ACHN (cell line): Measurements from ENCODE around the gene CRTC3.

ENCODE experiments used
- DNase-seq: peaks from one replicate; pipeline ENCODE4 v3.0.0-alpha.2; 2015
- in situ Hi-C: cut with HindIII; loops from 2 replicates; pipeline ENCODE4 v1.10.0; 2017; ENCODE audit warnings: low sequenced_read_pairs, low pct_ligation_motif_present, low pct_unique_long_range_greater_than_20kb

Gene CRTC3

GRCh38 chr15:90581771-90582352 lies 52.1 kb downstream of the CRTC3 start:
- in situ Hi-C loops, result no loop called here
- no peak for DNase-seq

GRCh38 chr15:90582553-90582952 lies 52.8 kb downstream of the CRTC3 start:
- in situ Hi-C loops, result no loop called here
- no peak for DNase-seq

DNA sequence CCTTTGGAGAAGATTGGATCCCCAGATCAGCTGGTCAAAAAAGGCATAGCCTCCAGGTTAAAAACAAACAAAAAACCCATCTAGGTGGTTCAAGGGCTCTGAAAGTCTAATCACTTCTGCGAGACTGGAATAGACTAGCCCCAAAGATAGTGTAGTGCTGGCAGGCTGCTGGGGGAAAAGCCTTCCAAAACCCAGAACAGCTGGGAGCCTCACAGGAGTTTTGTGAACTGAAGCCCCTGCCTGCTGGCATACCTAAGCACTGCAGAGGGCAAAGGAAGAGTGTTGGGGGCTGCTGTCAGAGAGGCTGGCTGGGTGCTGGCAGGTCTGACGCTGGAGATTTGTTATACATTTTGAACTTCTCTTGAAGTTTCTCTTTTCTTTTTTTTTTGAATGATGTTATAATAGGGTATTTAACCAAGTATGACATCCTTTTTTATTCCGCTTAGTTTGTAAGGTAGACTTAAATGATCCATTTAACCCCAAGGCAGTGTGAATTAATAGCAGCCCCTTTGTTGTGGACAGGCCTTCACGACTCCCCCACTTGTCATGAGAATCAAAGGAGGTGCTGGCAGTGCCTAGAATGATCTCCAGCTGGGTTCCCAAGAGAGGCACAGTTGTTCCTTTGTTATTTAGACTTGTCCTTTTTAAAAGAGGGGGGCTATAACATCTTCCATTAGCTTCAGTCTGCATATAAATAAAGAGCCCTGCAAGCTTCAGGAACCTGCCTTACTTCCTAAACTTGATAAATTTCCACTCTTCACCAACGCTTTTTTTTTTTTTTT lies 53.9 kb downstream of the CRTC3 start:
- in situ Hi-C loops, result no loop called here
- DNase-seq, result no peak

GRCh38 chr15:90584841-90585240 lies 55.1 kb downstream of the CRTC3 start:
- no peak for DNase-seq
- in situ Hi-C loops, result no loop called here

DNA sequence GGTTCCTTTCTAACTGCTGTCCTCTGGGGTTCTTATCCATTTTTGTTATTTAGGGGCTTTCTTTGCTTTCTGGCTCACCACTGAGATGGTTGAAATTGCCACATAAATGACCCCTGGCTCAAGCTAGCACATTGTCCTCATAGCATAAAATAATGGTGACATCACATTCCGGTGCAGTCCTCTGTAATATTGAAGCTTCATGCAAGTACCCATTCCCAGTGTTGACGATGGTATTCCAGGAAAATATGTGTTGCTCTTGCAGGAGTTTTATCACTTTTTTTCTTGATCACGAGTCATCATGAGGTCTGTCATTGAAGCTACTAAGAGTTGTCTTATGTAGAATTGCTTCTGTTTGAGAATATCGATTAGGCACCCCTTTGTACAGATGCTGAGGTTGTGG lies 56.1 kb downstream of the CRTC3 start:
- in situ Hi-C loops, result no loop called here
- no peak for DNase-seq

DNA sequence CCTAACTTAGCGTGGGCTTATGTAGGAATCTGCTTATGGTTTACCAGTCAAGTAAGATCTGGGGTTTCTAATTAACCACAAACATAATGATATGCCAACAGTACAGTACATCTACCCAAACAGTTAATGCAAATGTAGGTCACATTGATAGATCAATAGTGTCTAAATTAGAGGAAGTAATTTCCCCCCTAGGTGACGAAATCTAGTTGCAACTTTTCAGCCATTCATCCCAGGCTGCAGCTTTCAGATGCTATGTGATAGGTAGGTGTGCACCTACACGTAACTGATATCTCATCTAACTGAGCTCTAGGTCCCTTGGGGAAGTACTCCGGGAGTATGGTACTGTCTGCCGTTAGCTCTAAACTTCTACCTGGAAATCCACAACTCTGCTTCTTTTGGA lies 57.2 kb downstream of the CRTC3 start:
- in situ Hi-C loops, result no loop called here
- DNase-seq, result no peak

DNA sequence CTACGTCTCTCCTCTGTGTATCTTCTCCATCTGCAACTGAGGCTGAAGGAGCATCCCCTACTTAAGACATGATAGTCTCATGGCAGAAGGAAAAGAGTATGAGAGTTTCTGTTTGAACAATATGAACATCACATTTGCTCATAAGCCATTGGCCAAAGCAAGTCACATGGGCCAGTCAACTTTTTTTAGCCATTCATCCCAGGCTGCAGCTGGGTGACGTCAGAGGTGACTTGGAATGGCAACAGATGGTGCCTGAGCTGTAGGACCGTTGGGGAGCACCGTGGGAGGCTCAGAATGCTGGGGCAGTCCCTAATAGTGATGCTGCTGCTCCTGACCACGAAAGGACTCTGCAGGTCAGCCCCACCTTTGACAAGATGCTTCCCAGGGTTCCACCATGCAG lies 58.7 kb downstream of the CRTC3 start:
- DNase-seq, result no peak
- in situ Hi-C loops, result no loop called here

- DNase-seq, result no peak
- in situ Hi-C loops, result no loop called here
Measured at GRCh38 chr15:90591524-90591923, 61.8 kb downstream of the CRTC3 start.

GRCh38 chr15:90592131-90592881 lies 62.6 kb downstream of the CRTC3 start:
- no peak for DNase-seq
- in situ Hi-C loops, result no loop called here

GRCh38 chr15:90593499-90594158 lies 63.9 kb downstream of the CRTC3 start:
- in situ Hi-C loops, result no loop called here
- DNase-seq, result no peak

GRCh38 chr15:90594301-90594738 lies 64.6 kb downstream of the CRTC3 start:
- in situ Hi-C loops, result no loop called here
- no peak for DNase-seq

GRCh38 chr15:90595763-90596155 lies 66.0 kb downstream of the CRTC3 start:
- no peak for DNase-seq
- in situ Hi-C loops, result no loop called here

DNA sequence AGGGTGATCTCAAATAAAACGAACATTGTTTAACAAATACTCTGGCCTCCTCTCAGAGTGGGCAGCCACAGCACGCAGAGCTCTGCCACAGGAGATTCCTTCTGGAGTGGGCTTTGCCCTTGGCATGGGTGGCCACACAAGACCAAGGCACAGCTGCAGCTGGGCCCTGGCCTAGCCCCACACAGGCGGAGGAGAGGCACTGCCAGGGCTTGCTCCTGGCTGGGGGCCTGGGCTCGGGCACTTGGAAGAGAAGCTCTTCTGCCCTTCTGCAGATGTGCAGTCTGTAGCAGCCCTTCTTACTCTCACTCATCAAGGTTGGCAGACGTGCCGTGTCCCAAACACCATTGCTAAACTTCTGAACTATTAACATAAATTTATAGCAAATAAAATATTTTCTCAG lies 67.2 kb downstream of the CRTC3 start:
- DNase-seq, result no peak
- in situ Hi-C loops, result no loop called here

GRCh38 chr15:90597577-90597976 lies 67.9 kb downstream of the CRTC3 start:
- in situ Hi-C loops, result no loop called here
- no peak for DNase-seq

DNA sequence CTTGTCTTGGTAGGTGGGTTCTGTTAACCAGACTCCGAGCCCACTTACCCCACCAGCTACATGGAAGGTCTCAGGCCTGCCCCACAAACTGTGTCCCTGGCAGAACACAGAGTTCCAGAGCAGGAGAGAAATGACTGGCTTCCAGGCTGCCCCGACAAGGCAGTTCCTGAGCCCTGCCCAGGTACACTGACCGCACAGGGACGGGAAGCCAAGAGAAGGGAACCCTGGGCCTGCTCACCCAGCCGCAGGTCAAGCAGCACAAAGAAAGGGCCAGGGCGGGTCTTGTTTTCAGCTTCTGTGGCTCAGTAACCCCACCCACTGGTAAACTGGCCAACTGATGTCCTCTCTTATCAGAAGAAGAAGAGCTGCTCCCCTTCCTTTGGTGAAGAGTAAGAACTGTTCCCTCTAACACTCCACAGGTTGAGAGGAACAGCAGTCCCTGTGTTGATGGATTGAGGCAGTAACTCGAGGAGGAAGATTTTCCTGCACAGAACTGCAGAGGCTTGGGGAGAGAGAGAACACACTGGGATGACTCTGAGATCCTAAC lies 68.4 kb downstream of the CRTC3 start:
- in situ Hi-C loops, result no loop called here
- no peak for DNase-seq

GRCh38 chr15:90598679-90599078 lies 69.0 kb downstream of the CRTC3 start:
- DNase-seq, result no peak
- in situ Hi-C loops, result no loop called here

GRCh38 chr15:90599116-90599515 lies 69.4 kb downstream of the CRTC3 start:
- DNase-seq, result no peak
- in situ Hi-C loops, result no loop called here

DNA sequence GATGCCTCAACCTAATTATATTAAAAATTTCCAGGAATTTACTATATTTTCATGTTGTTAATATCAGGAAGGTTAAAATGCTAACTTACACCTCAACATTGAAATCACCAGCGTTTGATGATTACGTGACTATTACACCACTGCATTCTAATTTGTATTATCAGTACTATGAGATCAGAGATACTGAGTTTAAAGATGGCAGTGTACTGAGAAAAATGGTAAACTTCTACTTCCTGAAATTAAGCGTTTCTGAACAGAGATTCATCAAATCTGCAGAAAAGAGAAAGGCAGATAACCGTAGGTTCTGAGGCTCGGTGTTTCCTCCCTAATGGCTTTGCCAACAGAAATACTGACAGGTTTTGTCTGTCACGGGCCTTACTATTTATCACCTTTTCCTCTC lies 69.9 kb downstream of the CRTC3 start:
- no peak for DNase-seq
- in situ Hi-C loops, result no loop called here

GRCh38 chr15:90600954-90601353 lies 71.2 kb downstream of the CRTC3 start:
- in situ Hi-C loops, result no loop called here
- no peak for DNase-seq
